Stimulated activated CD8-positive, alpha-beta memory T cell treated with anti-CD3 and anti-CD28 coated beads, Interleukin-4, amount 100 ng/mL, for 4 hours (primary cell): Measurements from ENCODE around the gene VPS13D.
A peak's percentile ranks its signal among the peaks of the same experiment; 100 is the strongest.

Experiments used
- DNase-seq, 2 donors: peaks; one replicate each; pipeline ENCODE4 v3.0.0-alpha.2; 2020; ENCODE audit warnings: low read depth in 2 of 2, low spot score in 1 of 2

The VPS13D gene

DNA sequence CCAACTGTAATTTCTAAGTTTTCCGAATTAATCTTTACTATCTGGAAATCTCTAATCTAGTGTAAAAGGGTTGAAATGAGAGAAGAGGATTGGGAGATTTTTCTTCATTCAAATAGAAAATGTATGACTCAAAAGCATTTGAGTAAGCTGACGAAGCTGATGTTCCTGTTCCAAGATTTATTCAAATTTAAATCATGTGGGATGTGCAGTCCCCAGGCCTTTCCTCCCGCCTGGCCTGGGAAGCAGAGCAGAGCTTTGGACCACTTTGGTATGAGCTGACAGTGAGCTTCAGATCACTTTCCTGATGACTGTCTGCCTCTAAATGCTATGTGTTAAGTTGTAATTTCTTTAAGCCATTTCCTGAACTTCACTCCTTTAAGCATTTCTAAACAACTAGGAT, 196.2 kb downstream of the VPS13D start:
- DNase-seq: no peak

DNA sequence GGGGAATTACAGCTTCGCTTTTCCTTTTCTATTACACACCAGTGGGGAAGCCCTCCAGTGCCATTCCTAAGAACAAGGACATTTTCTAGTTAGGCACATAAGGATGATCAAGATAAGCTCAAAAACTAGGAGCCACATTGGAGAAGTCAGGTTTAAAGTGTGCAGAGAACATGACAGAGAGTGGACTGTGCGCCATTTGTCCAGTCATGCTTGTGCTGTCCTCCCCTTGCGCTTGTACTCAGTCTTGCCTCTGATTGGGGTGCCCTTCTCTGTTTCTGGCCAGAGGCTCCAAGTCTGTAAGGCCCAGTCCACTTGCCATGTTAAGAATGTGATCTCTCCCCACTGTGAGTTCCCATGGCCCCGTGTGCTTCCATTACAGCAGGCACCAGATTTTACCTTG, 198.5 kb downstream of the VPS13D start:
- DNase-seq: no peak

DNA sequence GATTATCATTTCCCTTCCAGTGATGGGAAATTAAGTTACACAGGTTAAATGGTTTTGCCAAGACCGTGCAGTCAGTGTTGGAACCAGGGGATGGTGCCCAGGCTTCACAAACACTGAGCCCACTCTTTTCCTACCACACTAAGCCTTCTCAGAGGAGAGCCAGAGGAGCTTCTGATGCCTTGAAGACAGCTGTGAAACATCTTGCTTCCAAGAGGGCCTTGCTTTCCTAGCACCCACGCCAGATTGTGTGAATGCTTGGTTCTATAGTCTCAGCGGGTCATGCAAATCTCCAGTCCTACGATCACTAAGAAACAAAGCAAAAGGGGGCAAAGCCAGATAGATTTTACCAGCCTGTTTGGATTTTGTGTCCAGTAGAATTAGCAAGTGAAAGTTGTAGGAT, 200.7 kb downstream of the VPS13D start:
- no peak for DNase-seq

DNA sequence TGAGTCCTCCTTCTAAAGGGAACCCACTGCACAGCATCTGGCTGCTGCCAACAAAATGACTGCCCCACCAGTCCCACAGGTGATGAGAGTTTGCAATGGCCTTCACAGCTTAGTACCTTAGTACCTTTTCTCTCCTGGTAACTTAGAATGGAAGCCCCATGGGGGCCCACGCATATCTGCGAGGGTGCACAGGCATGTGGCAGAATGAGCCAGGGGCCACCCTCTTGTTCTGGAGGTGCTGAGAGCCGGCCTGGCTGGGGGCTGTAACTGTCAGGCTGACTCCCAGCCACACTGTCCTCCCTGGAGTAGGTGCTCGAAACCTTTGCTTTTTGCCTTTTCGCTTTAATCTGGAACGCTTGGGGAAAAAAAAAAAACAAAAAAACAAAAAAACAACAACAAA, 203.1 kb downstream of the VPS13D start:
- no peak for DNase-seq

DNA sequence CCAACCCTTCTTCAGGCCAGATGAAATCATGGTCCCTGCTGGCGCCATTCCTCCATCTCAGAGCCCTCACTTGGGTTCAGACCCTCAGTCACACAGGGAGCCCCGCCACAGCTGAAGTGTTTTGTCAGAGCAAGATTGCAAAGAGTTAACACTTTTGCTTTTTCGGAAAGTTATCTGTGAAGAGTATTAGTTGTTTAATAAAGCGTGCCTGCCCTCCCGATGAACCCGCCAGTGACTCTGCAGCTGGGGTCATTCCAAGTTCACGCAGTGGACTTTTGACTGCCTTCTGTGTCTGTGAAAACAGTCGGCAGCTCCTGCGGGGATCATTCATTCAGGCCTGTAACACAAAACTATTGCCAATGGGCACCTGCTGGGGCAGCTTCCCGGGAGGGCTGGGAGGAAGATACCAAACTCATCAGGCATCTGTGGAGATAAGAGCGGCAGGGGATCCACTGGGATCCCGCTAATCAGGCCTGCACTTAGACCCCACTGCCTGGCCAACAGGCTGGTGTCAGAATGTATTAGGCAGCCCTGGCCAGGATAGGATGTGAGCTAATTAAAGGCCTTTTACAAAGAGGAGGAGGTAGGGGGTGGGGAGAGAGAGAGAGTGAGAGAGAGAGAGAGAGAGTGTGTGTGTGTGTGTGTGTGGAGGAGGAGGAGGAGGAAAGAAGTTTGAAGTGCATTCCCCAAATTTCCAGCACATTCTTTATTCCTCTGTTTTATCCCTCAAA, 203.7 kb downstream of the VPS13D start:
- DNase-seq: no peak

DNA sequence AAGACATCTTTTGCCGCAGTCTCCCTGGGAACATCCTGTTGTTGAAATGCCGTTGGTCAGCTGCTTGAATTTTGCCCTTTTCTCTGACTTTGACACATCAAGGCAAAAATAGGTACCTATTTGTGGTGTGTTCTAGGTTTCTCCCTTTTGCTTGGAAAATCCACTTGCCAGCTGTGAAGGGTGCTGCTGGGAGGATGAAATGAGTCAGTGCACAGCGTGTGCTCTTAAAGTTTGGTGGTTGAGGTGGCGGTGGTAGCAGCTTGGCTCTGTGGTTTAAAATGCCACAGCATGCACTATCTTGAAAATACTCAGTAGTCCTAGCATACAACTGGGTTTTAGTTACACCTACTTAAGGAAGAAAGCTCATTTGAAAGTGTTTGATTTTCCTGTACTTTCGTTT, 204.3 kb downstream of the VPS13D start:
- peak in 1 of 2 donors; percentile 60 for DNase-seq

DNA sequence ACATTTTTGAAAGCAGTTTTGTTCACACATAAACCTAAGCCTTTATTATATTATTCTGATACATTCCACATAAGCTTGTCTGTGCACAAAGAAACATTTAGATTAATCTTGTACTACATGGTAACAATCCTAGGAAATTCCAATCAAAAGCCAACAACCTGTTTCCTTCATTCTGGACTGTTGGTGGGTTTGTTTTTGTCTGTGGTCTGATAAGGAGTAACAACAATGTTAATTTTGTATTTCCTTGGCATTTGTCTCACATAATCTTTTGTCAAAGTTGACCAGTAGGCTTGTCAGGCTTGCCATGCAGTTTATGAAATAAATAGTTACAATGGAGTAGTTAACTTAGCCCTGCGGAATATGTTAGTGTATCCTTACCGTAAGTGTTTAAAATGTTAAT, 204.9 kb downstream of the VPS13D start:
- no peak for DNase-seq

DNA sequence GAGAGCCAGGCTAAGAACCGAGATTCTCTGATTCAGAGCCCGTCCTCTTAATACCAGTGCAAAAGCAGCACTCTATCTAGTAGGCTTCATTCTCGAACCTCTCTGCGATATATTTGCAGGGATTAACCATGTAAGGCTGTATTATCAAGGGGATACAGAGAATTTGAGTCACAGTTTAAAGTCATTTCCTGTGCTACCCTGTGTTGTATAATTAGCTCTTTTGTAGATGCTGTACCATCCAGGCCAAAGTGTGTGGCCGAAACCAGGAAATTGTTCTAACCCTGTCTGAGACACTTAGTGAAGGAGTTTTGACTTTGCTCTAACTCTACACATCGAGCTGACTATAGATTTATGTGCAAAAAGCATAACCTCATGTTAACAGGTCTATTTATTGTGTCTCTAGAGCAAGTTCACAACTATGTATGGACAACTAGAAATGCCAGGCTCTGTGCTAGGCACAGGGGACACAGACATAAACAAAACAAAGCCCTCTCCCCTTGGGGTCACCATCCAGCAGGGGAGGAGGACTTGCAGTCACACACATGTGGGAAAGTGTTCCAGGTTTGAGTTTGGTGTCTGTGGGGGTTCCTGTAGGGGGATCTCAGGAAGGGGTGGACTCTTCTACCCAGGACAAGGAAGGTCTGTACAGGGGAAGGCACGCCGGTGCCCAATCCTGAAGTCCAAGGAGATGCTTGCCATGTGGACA, 206.0 kb downstream of the VPS13D start:
- no peak for DNase-seq

DNA sequence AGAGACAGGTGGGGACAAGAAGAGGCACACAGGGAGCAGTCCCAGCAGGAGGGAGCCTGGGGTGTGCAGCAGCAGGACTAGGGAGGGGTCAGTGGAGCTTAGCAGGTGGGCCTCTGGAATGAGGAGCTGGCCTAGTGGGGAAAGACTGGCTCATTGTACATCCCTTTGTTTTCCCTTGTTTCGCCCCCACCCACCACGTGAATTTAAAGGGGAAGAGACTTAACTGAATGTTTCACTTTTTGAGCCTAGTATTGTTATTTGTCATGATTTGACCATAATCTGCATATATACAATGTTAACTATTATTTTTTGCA, 206.5 kb downstream of the VPS13D start:
- DNase-seq: no peak

DNA sequence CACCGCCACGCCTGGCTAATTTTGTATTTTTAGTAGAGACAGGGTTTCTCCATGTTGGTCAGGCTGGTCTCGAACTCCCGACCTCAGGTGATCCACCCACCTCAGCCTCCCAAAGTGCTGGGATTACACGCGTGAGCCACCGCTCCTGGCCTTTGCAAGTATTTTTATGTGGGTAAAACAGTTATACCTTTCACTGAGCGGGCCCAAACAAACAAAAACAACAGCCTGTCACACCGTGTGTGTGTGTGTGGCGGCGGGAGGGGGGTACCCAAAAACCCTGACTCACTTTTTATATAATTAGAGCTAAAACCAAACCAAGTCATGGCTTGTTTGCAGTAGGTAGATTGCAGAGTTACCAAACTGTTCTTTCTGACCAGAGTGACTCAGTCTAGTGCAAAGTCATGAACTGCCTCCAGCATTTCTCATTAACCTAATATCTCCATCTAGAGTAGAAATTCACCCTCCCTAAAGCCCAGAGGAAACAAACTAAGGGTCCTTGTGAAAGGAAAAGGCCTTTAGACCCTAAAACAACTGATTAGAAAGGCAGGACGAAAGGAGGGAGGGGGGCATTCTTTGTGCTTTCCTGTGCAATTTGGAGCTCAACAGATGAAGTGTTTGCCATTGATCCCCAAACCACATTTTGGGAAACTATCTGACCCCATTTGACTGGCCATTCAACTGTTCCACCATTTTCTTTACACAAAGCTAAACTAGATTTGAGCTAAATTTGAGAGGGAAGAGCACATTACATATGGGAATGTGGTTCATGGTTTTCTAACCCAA, 207.2 kb downstream of the VPS13D start:
- no peak for DNase-seq

DNA sequence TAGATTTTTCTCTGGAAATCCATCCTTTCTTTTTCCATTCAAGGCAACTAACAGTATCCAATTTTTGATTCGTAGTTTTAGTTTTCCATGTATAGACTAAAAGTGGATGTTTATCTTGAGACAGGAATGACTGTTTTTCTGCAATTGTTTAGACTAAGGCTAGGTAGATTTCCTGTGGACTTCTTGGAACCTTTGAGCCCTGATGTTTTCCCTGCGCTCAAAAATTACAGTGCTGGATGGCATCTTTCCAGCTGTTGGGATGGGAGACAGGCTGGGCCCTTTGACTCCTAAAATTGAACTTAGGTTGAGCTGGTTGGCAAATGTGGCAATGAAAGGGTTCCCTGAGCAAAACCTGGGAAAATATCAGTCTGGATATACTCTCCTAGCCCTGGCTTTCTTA, 207.8 kb downstream of the VPS13D start:
- DNase-seq: no peak

DNA sequence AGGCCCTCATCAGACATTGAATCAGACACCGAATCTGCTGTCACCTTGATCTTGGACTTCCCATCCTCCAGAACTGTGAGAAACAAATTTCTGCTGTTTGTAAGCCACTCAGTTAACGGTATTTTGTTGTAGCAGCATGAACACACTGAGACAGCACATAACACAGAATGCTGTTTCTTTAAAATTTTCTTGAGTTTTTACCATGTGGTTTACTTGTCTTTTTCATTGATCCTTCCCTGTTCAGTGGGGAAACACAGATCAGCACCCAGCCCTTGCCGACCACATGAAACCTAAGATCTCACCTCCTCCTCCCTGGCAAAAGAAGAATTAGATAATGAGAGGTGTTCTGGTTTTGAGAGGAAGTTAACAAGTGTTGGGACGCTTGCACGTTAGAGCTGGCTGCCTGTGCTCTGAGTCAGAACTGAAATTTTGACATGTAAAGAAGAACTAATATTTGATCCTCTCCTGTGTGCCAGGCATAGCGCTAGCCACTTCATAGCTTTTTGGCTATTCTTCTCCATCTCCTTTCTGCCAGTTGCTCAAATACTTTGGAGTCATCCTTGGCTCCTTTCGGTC, 208.6 kb downstream of the VPS13D start:
- peak in 1 of 2 donors; percentile 29 for DNase-seq

DNA sequence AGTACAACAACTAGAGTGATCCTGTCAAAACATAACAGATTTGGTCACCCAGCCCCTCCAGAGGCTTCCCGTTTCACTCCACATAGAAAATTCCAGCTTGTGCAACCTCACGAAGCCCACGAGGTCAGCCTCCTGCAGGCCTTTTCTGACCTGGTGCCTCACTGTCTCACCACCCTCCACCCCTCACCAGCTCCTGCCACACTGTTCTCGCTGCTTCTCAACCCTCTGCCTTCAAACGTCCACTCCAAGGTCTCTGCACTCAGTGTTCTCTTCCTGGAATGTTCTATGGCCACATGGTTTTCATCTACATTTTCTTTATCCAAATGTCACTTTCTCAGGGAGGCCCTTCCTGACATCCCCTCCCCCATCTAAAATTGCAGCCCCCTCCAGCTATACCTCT, 209.2 kb downstream of the VPS13D start:
- no peak for DNase-seq

DNA sequence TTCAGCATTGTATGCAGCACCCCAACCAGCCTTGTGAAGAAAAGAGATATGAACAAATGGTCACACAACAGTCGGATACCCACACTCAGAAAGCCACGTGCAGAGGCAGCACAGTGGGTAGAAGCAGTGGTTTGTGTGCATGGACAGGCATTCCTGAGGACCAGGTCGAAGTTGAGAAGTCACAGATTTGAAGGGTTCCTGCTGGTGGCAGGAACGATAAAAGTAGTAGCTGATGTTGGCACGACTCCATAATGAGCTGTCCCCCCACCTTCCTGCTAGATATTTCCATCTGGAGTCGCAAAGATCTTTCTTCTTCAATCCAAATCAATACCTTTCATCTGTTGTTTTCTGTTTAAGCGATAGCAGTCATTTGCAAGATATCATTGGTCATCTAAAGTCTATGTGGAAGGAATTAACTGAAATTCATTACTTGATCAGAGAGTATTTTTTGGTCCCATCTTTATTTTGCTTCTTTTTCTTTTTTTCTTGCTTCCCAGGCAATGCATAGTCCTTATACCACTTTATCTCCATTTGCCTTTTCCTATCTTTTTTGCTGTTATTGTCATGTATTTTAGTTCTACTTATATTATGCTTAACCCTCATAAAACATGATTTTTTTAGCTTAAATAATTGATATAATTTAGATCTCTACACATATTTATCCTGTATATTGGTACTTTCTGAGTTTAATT, 211.7 kb downstream of the VPS13D start:
- DNase-seq: no peak

DNA sequence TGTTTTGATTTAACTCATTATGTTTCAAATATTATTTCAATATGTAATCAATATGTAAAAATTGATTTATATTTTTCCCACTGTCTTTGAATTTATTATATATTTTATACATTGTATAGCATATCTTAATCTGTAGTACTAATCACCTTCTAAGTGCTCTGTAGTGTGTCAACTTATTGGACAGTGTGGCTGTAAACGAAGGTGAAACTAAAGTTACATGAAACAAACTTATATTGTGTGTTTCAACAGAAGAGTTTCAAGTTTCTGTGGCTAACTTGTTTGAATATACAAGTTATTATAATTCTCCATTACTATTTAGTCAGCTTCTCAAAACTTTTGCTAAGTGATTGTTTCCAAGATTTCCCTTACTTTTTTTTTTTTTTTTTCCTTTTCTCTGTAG, 212.4 kb downstream of the VPS13D start:
- no peak for DNase-seq

DNA sequence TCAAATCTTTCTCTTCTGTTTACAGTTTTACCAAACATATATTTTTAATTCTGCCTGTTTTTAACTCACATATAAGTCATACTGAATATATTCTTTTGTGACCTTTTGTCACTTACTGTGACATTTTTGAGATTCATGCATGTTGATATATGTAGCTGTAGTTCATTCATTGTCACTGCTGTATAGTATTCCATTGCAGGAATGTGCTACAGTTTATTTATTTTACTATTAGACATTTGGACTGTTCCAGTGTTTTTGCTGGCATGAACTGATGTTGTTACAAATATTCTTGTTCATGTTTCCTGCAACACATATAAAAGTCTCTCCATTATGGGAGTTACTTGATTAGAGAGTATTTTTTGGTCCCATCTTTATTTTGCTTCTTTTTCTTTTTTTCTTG, 213.3 kb downstream of the VPS13D start:
- DNase-seq: no peak

DNA sequence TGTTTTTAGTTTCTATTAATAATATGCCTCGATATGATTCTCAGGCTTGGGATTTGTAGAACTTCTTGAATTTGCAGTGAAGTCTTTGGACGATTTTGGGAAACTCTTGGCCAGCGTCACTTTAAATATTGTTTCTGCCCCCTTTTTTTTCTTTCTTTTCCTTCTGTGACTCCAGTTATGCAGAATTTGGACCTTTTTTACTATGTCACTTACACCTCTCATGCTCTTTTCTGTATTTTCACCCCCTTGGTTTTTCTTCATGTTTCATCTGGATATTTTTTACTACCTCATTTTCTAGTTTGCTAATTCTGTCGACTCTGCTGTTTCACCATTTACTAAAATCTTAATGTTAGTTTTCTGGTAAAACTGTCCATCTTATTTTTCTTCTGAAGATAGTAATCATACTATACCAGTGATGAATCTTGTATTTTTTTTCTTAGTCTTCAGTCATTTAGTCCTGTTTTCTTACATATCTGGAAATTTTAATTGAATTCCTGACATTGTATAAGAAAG, 214.6 kb downstream of the VPS13D start:
- DNase-seq: no peak

DNA sequence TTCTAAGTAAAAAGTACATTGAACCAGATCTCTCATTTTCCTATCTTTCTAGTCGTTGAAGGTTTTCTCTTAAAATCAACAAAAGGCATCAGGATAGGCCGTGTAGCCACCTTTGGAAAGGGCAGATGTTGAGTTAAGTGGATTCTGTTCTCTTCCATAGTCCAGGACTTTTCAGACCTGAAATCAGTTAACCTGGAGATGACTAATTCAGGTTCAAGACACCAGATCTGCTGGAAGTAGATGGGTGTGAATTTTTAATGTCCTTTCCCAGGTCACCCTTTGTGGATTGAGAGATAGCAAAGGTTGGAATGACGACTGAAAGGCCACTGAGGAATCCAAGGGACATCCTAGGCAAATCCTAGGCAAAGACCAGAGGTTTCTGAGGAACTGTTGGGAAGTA, 215.4 kb downstream of the VPS13D start:
- no peak for DNase-seq

DNA sequence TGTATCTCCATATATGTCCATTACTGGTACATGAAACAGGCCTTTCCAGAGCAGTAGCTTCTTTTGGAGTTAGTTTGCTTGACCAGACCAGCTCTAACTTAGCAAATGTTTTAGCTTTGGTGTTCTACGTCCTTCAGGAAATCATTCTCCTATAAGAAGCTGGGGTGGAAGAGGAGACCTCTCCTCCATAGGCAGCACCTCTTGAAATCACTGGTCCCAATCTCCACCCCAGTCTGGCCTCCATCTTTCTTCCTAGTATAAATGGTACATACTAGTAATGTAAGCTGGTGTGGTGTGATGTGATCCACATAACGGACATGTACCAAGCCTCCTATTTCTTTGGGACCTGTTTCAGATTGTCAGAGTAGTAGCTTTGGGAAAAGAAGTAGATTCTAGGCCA, 216.8 kb downstream of the VPS13D start:
- no peak for DNase-seq

DNA sequence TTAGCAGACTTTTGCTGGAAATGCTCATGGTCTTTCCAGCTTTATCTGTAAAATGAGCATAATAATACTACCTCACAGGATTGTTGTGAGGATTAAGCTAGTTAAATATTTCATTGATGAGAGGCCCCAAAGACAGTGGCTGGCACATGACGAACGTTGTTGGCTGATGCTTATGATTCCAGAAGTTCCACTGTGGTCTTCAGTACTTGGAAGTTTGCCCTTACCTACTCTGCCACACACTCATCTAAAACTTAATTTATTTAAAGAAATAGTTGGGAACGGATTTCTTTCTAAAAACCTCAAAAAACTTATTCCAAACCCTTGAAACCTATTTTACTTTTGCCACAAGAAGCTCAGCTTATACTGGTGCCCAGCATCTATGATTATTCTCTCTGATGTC, 217.5 kb downstream of the VPS13D start:
- DNase-seq: no peak

DNA sequence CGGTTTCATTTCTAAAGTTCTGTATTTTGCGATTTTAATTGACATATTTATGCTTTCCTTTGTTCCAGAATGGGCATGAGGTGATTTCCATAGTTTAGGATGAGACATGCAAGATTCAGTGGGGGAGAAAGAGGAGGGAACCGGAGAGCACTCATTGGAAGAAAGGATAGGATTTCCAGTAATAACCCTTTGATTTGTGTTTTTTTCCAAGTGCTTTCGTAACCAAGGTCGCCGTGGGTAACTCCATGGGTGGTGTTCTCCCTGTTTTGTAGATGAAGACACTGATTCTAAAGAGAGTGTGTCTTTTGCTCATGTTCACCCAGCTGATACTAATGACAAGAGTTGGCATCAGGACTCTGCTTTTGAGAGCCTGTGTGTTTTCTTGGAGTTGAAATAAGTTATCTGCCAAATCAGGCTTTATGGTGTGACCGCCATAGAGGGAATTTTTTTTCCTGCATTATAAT, 218.1 kb downstream of the VPS13D start:
- no peak for DNase-seq
